Ovary (tissue), 9 donors: ENCODE measurements around the gene PAK1. TPM values are rescaled to one million over a fixed set of nuclear protein-coding genes. Genes with fewer than 3 reads are reported as not detected.
"Not testable (repeated sequence)": the region's sequence is repeated elsewhere in the genome, so short reads cannot be mapped to it uniquely, and the experiment has no call there.

ENCODE experiments used
- DNase-seq, 5 donors: peaks; one replicate each; pipeline ENCODE4 v3.0.0-alpha.2; 2019 to 2020
- H3K27ac ChIP-seq, 2 donors: fragments of 200-600 bp; one replicate each; pipeline versions ENCODE4 v1.5.1 to v1.8.0; 2019 to 2022
- H3K27me3 ChIP-seq: fragments of 200-600 bp; one replicate; pipeline ENCODE4 v1.8.0; 2022
- H3K36me3 ChIP-seq: fragments of 200-600 bp; sonication (generic); one replicate; pipeline ENCODE4 v1.5.1; 2019
- H3K4me1 ChIP-seq: one replicate; pipeline ENCODE4 v1.8.1; 2013; ENCODE audit warnings: mild to moderate bottlenecking, moderate library complexity; ENCODE audit not compliant: insufficient read depth
- H3K4me3 ChIP-seq: fragments of 200-600 bp; sonication (generic); one replicate; pipeline ENCODE4 v1.5.1; 2017
- H3K9me3 ChIP-seq, 2 donors: fragments of 200-600 bp in 1 of 2; sonication (generic) in 1 of 2; one replicate each; pipeline versions ENCODE4 v1.5.1 to v1.8.1; 2013 to 2019; ENCODE audit warnings: mild to moderate bottlenecking in 1 of 2, moderate library complexity in 1 of 2
- EP300 ChIP-seq: sonication (generic); formaldehyde crosslinking; IDR thresholded peaks from one replicate; pipeline ENCODE4 v1.6.1; 2017; ENCODE audit warnings: antibody characterized with exemption
- POLR2A ChIP-seq: fragments of 450-650 bp; IDR thresholded peaks from one replicate; pipeline ENCODE4 v1.6.1; 2017; ENCODE audit warnings: antibody characterized with exemption, mild to moderate bottlenecking, moderate library complexity
- WGBS, 3 donors: extraction: QIAGEN DNeasy Blood & Tissue Kit in 1 of 3; methylation state at CpG; one replicate each; pipeline versions ENCODE4 v1.1.5 to v1.1.7; 2013 to 2017; 5-methylcytosine and 5-hydroxymethylcytosine counted together
- intact Hi-C, 4 donors: fragments of 100-400 bp; cut with DNase I; formaldehyde crosslinking; loops; one replicate each; pipeline versions ENCODE4 v1.11.0 to v1.15.1; 2022 to 2023
- polyA plus RNA-seq, 2 donors: library from polyadenylated mRNA; stranded (reverse); fragments of 200-250 nt in 1 of 2; fragments of 350-450 nt in 1 of 2; fragmentation: Illumina TruSeq in 1 of 2; extraction: RNeasy Lipid Tissue Mini Kit (QIAGEN cat#74804) in 1 of 2; gene quantifications; one replicate each; pipeline ENCODE4 v1.2.3, GENCODE V29; 2013 to 2014
- total RNA-seq, 7 donors: library from RNA; depleted of rRNA in 2 of 7; stranded (reverse); fragments of >200 nt in 2 of 7; fragmentation: NEBNext Ultra II Directional in 3 of 7; extraction: Animal tissue kit (Norgen Biotek cat#: 25700) in 3 of 7; gene quantifications; one replicate each; pipeline versions ENCODE4 v1.1.0 to v1.2.4, GENCODE V29; 2016 to 2023
- TF ChIP-seq, protein P1 (sequence below), 3 donors: fragments of 450-650 bp in 2 of 3; fragments of 200-600 bp in 1 of 3; IDR thresholded peaks; one replicate each; pipeline versions ENCODE4 v1.5.1 to v1.8.0; 2016 to 2022; ENCODE audit warnings: antibody characterized with exemption in 3 of 3, mild to moderate bottlenecking in 1 of 3
- donor health status: DM: no; HTN: no; CAD: no; lungs with moderate emphysema.
- donor health status: DM: no; HTN: no; CAD: no.
- donor health status: Bipolar disorder and iron deficiency.
- donor health status: DM: yes; HTN: yes; CAD: no.
- donor health status: DM: no; HTN: no; CAD: no.
- donor health status: DM: yes; HTN: yes; CAD: no.

Gene PAK1
- total and polyA plus RNA-seq, 9 donors: 18.4 to 53.0 (median 42.3) TPM

DNA sequence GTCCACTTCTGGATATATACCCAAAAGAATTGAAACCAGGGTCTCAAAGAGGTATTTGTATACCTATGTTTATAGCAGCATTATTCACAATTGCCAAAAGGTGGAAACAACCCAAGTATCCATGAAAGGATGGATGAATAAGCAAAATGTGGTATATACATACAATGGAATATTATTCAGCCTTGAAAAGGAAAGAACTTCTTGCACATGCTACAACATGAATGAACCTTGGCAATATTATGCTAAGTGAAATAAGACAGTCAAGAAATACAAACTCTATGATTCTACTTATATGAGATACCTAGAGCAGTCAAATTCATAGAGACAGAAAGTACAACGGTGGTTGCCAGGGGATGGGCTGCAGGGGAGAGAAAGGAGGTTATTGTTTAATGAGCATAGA, 21.6 kb upstream of the PAK1 start:
- TF ChIP-seq, protein P1, sequence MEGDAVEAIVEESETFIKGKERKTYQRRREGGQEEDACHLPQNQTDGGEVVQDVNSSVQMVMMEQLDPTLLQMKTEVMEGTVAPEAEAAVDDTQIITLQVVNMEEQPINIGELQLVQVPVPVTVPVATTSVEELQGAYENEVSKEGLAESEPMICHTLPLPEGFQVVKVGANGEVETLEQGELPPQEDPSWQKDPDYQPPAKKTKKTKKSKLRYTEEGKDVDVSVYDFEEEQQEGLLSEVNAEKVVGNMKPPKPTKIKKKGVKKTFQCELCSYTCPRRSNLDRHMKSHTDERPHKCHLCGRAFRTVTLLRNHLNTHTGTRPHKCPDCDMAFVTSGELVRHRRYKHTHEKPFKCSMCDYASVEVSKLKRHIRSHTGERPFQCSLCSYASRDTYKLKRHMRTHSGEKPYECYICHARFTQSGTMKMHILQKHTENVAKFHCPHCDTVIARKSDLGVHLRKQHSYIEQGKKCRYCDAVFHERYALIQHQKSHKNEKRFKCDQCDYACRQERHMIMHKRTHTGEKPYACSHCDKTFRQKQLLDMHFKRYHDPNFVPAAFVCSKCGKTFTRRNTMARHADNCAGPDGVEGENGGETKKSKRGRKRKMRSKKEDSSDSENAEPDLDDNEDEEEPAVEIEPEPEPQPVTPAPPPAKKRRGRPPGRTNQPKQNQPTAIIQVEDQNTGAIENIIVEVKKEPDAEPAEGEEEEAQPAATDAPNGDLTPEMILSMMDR (IDR thresholded peaks at IDR 0.05): no peak
- TF ChIP-seq POLR2A (no peak), EP300 (no peak)

DNA sequence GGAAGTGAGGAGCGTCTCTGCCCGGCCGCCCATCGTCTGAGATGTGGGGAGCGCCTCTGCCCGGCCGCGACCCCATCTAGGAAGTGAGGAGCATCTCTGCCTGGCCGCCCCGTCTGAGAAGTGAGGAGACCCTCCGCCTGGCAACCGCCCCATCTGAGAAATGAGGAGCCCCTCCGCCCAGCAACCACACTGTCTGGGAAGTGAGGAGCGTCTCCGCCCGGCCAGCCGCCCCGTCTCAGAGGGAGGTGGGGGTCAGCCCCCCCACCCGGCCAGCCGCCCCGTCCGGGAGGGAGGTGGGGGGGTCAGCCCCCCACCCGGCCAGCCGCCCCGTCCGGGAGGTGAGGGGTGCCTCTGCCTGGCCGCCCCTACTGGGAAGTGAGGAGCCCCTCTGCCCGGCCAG, 16.1 kb upstream of the PAK1 start:
- H3K9me3 ChIP-seq, H3K4me3 ChIP-seq, intact Hi-C loops, H3K36me3 ChIP-seq, H3K27me3 ChIP-seq, DNase-seq, H3K4me1 ChIP-seq, H3K27ac ChIP-seq: not testable (repeated sequence)
- 94% methylated on average over 22 to 28 of the region's 28 CpGs; no CpG with 5 or more reads in 1 of the 3 donors for WGBS, 3 donors

More for the DNA sequence above, 21.6 kb upstream of the PAK1 start:
- H3K27me3 ChIP-seq: no peaks in the 10 kb centered on the region
- no peak overlapping the region for H3K4me3 ChIP-seq
- no peaks in the 10 kb centered on the region for H3K4me1 ChIP-seq
- intact Hi-C loops: no loop called here
- DNase-seq: no peak
- no peaks in the 10 kb centered on the region for H3K9me3 ChIP-seq
- no peaks in the 10 kb centered on the region for H3K36me3 ChIP-seq
- no peak overlapping the region for H3K27ac ChIP-seq
- 93 to 94% (median 94%) methylated on average over 1 of the region's 1 CpG for WGBS, 3 donors

DNA sequence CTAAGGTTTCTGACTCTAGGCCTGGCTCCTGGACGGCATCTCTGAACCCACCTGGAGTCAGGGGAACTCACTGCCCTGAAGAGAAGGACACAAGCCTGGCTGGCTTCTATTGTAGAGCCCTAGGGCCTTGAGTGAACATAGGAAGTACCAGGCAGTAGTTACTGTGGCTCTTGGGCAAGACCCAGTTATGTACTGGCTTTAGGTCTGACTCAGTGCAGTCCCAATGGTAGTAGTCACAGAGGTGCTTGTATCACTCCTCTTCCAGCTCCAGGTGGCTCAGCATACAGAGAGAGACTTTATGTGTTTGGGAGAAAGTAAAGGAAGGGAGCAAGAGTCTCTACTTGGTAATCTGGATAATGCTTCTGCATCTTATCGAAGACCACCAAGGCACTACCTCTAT, 13.9 kb upstream of the PAK1 start:
- 88 to 100% (median 94%) methylated on average over 2 of the region's 2 CpGs for WGBS, 3 donors
- no peak for DNase-seq
- H3K4me1 ChIP-seq: no peaks in the 10 kb centered on the region
- TF ChIP-seq EP300 (no peak), POLR2A (no peak)
- TF ChIP-seq, protein P1 (IDR thresholded peaks at IDR 0.05): no peak
- H3K36me3 ChIP-seq: no peaks in the 10 kb centered on the region
- no peak overlapping the region for H3K4me3 ChIP-seq
- H3K9me3 ChIP-seq: no peaks in the 10 kb centered on the region
- no peak overlapping the region for H3K27ac ChIP-seq
- no peaks in the 10 kb centered on the region for H3K27me3 ChIP-seq
- intact Hi-C loops: no loop called here

DNA sequence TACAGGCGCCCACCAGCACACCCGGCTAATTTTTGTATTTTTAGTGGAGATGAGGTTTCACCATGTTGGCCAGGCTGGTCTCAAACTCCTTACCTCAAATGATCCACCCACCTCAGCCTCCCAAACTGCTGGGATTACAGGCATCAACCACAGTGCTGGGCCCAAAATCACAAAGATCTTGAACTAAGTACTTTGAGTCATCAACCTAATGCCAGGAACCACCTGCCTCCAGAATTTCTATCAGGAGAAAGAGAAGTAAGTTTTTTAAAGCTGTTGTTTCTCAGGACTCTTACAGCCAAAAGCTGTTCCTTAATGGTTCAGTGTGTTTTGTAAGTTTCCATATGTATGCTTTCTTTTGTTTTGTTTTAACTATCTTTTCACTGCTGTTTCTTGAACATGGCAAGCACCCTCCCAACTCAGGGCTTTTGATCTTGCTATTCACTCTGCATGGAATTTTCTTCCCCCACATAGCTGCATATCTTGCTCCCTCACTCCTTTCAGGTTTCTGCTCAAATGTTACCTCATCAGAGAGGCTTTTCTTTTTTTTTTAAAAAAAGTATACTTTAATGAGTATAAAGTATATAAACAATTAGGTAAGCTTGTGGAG, 6.0 kb upstream of the PAK1 start:
- TF ChIP-seq EP300: no peak
- TF ChIP-seq, protein P1 (IDR thresholded peaks at IDR 0.05): no peak
- no peak for TF ChIP-seq POLR2A
- 85 to 94% (median 86%) methylated on average over 2 of the region's 2 CpGs for WGBS, 3 donors

DNA sequence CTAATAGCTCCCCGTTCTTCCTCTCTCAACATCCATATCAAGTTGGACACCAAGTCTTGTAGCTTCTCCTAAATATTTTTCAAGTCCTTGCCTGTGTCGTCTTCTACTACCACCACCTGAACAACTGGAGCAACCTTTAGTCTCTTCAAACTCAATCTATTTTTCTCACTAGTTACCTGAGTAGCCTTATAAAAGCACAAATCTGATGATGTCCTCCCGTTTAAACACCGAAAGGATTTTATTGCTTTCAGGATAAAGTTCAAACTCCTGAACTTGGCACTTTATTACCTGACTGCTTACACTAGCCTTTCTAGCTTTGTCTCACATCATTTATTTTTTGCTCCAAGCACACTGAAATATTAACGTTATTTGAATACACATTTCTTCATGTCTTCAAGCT, 1.3 kb upstream of the PAK1 start:
- no peak overlapping the region for H3K4me3 ChIP-seq
- H3K27me3 ChIP-seq: no peaks in the 10 kb centered on the region
- H3K9me3 ChIP-seq: no peaks in the 10 kb centered on the region
- TF ChIP-seq, protein P1 (IDR thresholded peaks at IDR 0.05): no peak
- TF ChIP-seq EP300 (no peak), POLR2A (no peak)
- no peak for DNase-seq
- 64 to 68% (median 65%) methylated on average over 5 of the region's 5 CpGs for WGBS, 3 donors
- H3K36me3 ChIP-seq: no peaks in the 10 kb centered on the region
- H3K4me1 ChIP-seq: peaks cover 5% of the 10 kb centered on the region
- intact Hi-C loops: loop anchor here in 2 of 4 donors (10.0 kb wide), 3 partner anchors 120 to 350 kb away; partner anchors contain the start of gene MYO7A (in 1 of the 2)
- H3K27ac ChIP-seq: peak overlapping the region in 1 of 2 donors; percentile 90

More for the DNA sequence above, 6.0 kb upstream of the PAK1 start:
- no peaks in the 10 kb centered on the region for H3K4me1 ChIP-seq
- H3K4me3 ChIP-seq: no peak overlapping the region
- DNase-seq: no peak
- H3K27ac ChIP-seq: no peak overlapping the region
- intact Hi-C loops: loop anchor here in 2 of 4 donors (10.0 kb wide), 3 partner anchors 115 to 355 kb away; partner anchors contain the start of gene MYO7A (in 1 of the 2)
- H3K9me3 ChIP-seq: no peaks in the 10 kb centered on the region
- no peaks in the 10 kb centered on the region for H3K36me3 ChIP-seq
- H3K27me3 ChIP-seq: no peaks in the 10 kb centered on the region
